MV-4-11 (cell line): ENCODE measurements around the gene USO1.

Experiments
- DNase-seq: peaks from one replicate; lab custom pipeline; 2025; lab: John Stamatoyannopoulos, UW

The USO1 gene

GRCh38 chr4:75844151-75844662 lies 119.8 kb downstream of the USO1 start:
- DNase-seq = no peak

GRCh38 chr4:75845992-75846391 lies 121.6 kb downstream of the USO1 start:
- DNase-seq = no peak

GRCh38 chr4:75848171-75848760 lies 123.9 kb downstream of the USO1 start:
- peak; percentile 87 for DNase-seq

GRCh38 chr4:75848891-75849290 lies 124.5 kb downstream of the USO1 start:
- no peak for DNase-seq

- DNase-seq = peak; percentile 72
These were observed 125.1 kb downstream of the USO1 start for GRCh38 chr4:75849461-75849860.

GRCh38 chr4:75858721-75859120 lies 134.3 kb downstream of the USO1 start:
- DNase-seq = no peak

- no peak for DNase-seq
These were observed 136.2 kb downstream of the USO1 start for GRCh38 chr4:75860606-75861005.
